ENCODE results near the gene HERC4. TPM values are rescaled to one million over a fixed set of nuclear protein-coding genes. Genes with fewer than 3 reads are reported as not detected.

Gene HERC4
- total and polyA plus RNA-seq, 9 of the 15 experiments (the other 6 are each of a cell fraction or from before 2014, with no cell fraction given), result 12.5 to 33.5 (median 22.8) TPM

DNA sequence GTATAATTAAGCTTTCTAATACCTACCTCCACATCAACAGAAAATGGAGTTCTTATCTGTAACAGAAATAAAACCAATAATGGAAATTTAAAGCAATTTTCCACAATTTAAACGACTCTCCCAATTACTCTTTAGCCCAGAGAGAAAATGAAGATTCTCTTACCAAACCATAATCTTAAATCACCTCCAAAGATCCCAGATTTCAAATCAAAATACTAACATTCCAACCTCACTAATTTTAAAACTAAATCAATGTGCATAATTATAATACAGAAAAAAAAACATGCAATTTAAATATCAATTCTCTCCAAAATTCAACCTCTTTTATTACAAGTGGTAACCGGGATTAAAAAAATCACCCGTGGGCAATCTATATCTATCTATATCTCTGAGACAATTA is 1.5 kb downstream of the HERC4 start:
- WGBS (ENCODE audit: insufficient coverage, low coverage, missing lambda C conversion rate), result 2% methylated on average over 3 of the region's 3 CpGs

DNA sequence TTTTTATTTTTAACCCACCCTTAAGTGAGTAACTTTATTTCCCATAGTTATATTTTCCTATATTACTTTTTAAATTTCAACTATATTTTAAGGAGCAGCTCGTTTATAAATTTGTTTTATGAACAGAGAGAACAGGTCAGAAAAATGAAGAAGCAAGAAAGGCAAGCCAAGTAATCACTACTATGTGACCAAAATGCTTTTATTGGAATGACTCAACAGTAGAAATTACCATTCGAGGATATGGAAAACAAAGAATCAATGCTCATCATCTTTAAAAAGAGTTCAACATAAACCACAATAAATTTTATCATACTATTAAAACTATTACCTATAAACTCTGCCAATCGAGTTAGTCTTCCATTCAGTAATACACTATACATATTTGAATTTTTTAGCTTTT is 7.6 kb downstream of the HERC4 start:
- H3K9ac ChIP-seq (ENCODE audit: insufficient read depth in 1 of 2, low read depth in 2 of 2, low read length in 2 of 2), result no peak overlapping the region
- no peaks in the 10 kb centered on the region for H4K20me1 ChIP-seq (replicated peaks; ENCODE audit: control insufficient read depth, insufficient read depth, low read length)
- intact Hi-C loops (cut with micrococcal nuclease), result no loop called here
- no peaks in the 10 kb centered on the region for H3K4me1 ChIP-seq (replicated peaks in 1 of 2; ENCODE audit: control insufficient read depth in 2 of 2, insufficient read depth in 2 of 2, low read length in 2 of 2)
- H3K36me3 ChIP-seq (ENCODE audit: control insufficient read depth, insufficient read depth, low read length), result peaks cover 36% of the 10 kb centered on the region
- no peaks in the 10 kb centered on the region for H3K27me3 ChIP-seq (ENCODE audit: control insufficient read depth in 2 of 2, insufficient read depth in 2 of 2, low read length in 2 of 2)
- H3K4me2 ChIP-seq (ENCODE audit: insufficient read depth, low read length), result no peak overlapping the region
- H3K9me1 ChIP-seq (ENCODE audit: control insufficient read depth, insufficient read depth, low read length), result no peaks in the 10 kb centered on the region
- TF ChIP-seq ZC3H4 (CRISPR knock-in tag; IDR thresholded peaks at IDR 0.05; ENCODE audit: borderline replicate concordance), result no peak
- DNase-seq (ENCODE audit: extremely low read depth in 1 of 4, low spot score in 3 of 4) (no peak), ATAC-seq (no peak), FAIRE-seq (no peak)
- peaks cover 30% of the 10 kb centered on the region for H3K79me2 ChIP-seq (ENCODE audit: control insufficient read depth, insufficient read depth, low read length)
- in situ Hi-C loops (cut with MboI), result no loop called here
- H3K9me3 ChIP-seq (replicated peaks; ENCODE audit: control insufficient read depth, insufficient read depth, low read depth, low read length), result no peaks in the 10 kb centered on the region
- WGBS (ENCODE audit: insufficient coverage, low coverage, missing lambda C conversion rate), result 51% methylated on average over 3 of the region's 3 CpGs
- H2AFZ ChIP-seq (ENCODE audit: low read depth, low read length), result no peak overlapping the region
- no peak overlapping the region for H3K4me3 ChIP-seq
- BruUV-seq (replicated peaks), result no TSS peak
- ChIA-PET POLR2A (interaction anchor here (0.6 to 0.7 kb wide), 2 partner anchors 17 to 161 kb away, joined by 3 to 4 read pairs; no protein-coding TSS in a partner anchor), CTCF (ENCODE audit: low intra/inter-chr PET ratio) (no interaction called here)
- no peak overlapping the region for H3K27ac ChIP-seq (ENCODE audit: extremely low read depth, low read depth, low read length)

More for the DNA sequence above, 1.5 kb downstream of the HERC4 start:
- H4K20me1 ChIP-seq (replicated peaks; ENCODE audit: control insufficient read depth, insufficient read depth, low read length), result no peaks in the 10 kb centered on the region
- H3K4me2 ChIP-seq (ENCODE audit: insufficient read depth, low read length), result peak overlapping the region; percentile 95
- peaks cover 7 to 9% of the 10 kb centered on the region in 2 experiments; a peak in 4 of 5 replicates for H3K4me1 ChIP-seq (replicated peaks in 1 of 2; ENCODE audit: control insufficient read depth in 2 of 2, insufficient read depth in 2 of 2, low read length in 2 of 2)
- ATAC-seq, result no peak
- no TSS peak for BruUV-seq (replicated peaks)
- H3K27ac ChIP-seq (ENCODE audit: extremely low read depth, low read depth, low read length), result peak overlapping the region; percentile 95; the same call in 2 of the 3 replicates
- H3K27me3 ChIP-seq (ENCODE audit: control insufficient read depth in 2 of 2, insufficient read depth in 2 of 2, low read length in 2 of 2), result no peaks in the 10 kb centered on the region
- no peak for DNase-seq (ENCODE audit: extremely low read depth in 1 of 4, low spot score in 3 of 4)
- intact Hi-C loops (cut with micrococcal nuclease) (loop anchor here (10.0 kb wide), 2 partner anchors 189 to 289 kb away; partner anchors contain the start of gene SIRT1), in situ Hi-C loops (cut with MboI) (no loop called here)
- H3K9me3 ChIP-seq (replicated peaks; ENCODE audit: control insufficient read depth, insufficient read depth, low read depth, low read length), result peaks cover 2% of the 10 kb centered on the region; the same call in 1 of the 2 replicates
- FAIRE-seq, result no peak
- no peak overlapping the region for H2AFZ ChIP-seq (ENCODE audit: low read depth, low read length)
- H3K4me3 ChIP-seq, result peak overlapping the region; percentile 99
- TF ChIP-seq NFE2 (IDR thresholded peaks at IDR 0.05; ENCODE audit: low read depth) (no peak), GABPB1 (CRISPR knock-in tag; IDR thresholded peaks at IDR 0.05) (no peak), KDM1A (IDR thresholded peaks at IDR 0.05) (peak; percentile 63 to 69; a peak in 3 of 4 replicates), FOSL1 (tag; conservative IDR thresholded peaks at IDR 0.05) (no peak), NCOR1 (IDR thresholded peaks at IDR 0.05) (no peak)
- CTCF ChIA-PET (ENCODE audit: low intra/inter-chr PET ratio), result no interaction called here
- H3K9ac ChIP-seq (ENCODE audit: insufficient read depth in 1 of 2, low read depth in 2 of 2, low read length in 2 of 2), result peak overlapping the region in 1 of 2 experiments; percentile 94; a peak in 3 of 4 replicates
- POLR2A ChIA-PET, result interaction anchor here (2.0 kb wide), 1 partner anchor 13 kb away, joined by 5 read pairs; no protein-coding TSS in a partner anchor
- peaks cover 29% of the 10 kb centered on the region for H3K36me3 ChIP-seq (ENCODE audit: control insufficient read depth, insufficient read depth, low read length)
- H3K79me2 ChIP-seq (ENCODE audit: control insufficient read depth, insufficient read depth, low read length), result peaks cover 54% of the 10 kb centered on the region
- H3K9me1 ChIP-seq (ENCODE audit: control insufficient read depth, insufficient read depth, low read length), result no peaks in the 10 kb centered on the region
